SU-DHL-6 (cell line): ENCODE data around the gene OR2H2.

Experiments
- EZH2phosphoT487 ChIP-seq: fragments of 200-600 bp; sonication (generic), shearing (Covaris generic); conservative IDR thresholded peaks from 2 replicates; pipeline ENCODE4 v1.6.1; 2018; ENCODE audit warnings: mild to moderate bottlenecking, antibody characterized with exemption, low read length, moderate library complexity, mixed read lengths
- TF ChIP-seq, protein P1 (sequence below): fragments of 200-600 bp; sonication (generic); IDR thresholded peaks from one replicate; pipeline ENCODE4 v1.5.1; 2017; ENCODE audit warnings: antibody characterized with exemption, mild to moderate bottlenecking, low read length, moderate library complexity; ENCODE audit not compliant: insufficient read depth, poor library complexity, severe bottlenecking

DNA sequence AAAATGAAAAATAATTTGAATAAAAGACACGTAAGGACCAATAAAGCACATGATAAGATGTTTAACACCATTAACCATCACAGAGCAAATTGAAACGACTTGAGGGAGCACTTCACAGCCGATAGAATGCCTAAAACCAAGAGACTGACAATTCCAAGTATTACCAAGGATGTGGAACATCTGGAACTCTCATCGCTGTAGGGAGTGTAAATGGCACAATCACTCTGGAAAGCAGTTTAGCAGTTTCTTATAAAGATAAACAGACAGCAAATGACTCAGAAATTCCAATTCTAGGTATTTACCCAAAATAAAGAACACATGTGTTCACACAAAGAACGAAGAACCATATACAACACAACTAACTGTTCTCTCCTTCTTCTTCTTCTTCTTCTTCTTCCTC is 16.9 kb upstream of the OR2H2 start:
- TF ChIP-seq, protein P1, sequence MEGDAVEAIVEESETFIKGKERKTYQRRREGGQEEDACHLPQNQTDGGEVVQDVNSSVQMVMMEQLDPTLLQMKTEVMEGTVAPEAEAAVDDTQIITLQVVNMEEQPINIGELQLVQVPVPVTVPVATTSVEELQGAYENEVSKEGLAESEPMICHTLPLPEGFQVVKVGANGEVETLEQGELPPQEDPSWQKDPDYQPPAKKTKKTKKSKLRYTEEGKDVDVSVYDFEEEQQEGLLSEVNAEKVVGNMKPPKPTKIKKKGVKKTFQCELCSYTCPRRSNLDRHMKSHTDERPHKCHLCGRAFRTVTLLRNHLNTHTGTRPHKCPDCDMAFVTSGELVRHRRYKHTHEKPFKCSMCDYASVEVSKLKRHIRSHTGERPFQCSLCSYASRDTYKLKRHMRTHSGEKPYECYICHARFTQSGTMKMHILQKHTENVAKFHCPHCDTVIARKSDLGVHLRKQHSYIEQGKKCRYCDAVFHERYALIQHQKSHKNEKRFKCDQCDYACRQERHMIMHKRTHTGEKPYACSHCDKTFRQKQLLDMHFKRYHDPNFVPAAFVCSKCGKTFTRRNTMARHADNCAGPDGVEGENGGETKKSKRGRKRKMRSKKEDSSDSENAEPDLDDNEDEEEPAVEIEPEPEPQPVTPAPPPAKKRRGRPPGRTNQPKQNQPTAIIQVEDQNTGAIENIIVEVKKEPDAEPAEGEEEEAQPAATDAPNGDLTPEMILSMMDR: no peak
- TF ChIP-seq EZH2phosphoT487: no peak
